Neural crest cell (in vitro differentiated cells): Measurements from ENCODE around the gene ASB5. TPM values are rescaled to one million over a fixed set of nuclear protein-coding genes. Genes with fewer than 3 reads are reported as not detected.

Experiments
- DNase-seq: peaks from one replicate; pipeline ENCODE4 v3.0.0; 2021; ENCODE audit warnings: low read depth, mixed read lengths, low spot score
- H3K27ac Mint-ChIP-seq: one replicate; pipeline ENCODE4 v1.8.0; 2021; ENCODE audit warnings: mild to moderate bottlenecking, mixed read lengths; ENCODE audit not compliant: unreplicated experiment
- H3K27me3 Mint-ChIP-seq: 2 replicates; pipeline ENCODE4 v1.8.0; 2021; ENCODE audit warnings: low read depth, mild to moderate bottlenecking, mixed read lengths
- H3K36me3 Mint-ChIP-seq: 2 replicates; pipeline ENCODE4 v1.8.0; 2021; ENCODE audit warnings: low read depth, mild to moderate bottlenecking, mixed read lengths
- H3K4me1 Mint-ChIP-seq: 2 replicates; pipeline ENCODE4 v1.8.0; 2021; ENCODE audit warnings: mixed read lengths
- H3K4me3 Mint-ChIP-seq: one replicate; pipeline ENCODE4 v1.8.0; 2021; ENCODE audit warnings: mild to moderate bottlenecking, mixed read lengths
- H3K9me3 Mint-ChIP-seq: 2 replicates; pipeline ENCODE4 v1.8.0; 2021; ENCODE audit warnings: mixed read lengths
- CTCF ChIP-seq: fragments of 200-600 bp; sonication (generic); conservative IDR thresholded peaks from 2 replicates; pipeline ENCODE4 v1.5.0; 2021; ENCODE audit warnings: antibody characterized with exemption, mild to moderate bottlenecking
- total RNA-seq: library from RNA; stranded (reverse); gene quantifications from 2 replicates; pipeline ENCODE4 v1.2.1, GENCODE V29; 2021

Gene ASB5
- total RNA-seq, 1 donor from 2014 or later = not detected

GRCh38 chr4:176193938-176194337, 75.1 kb downstream of the ASB5 start:
- H3K27me3 Mint-ChIP-seq = peaks cover 21% of the 10 kb centered on the region
- H3K9me3 Mint-ChIP-seq = peaks cover 4% of the 10 kb centered on the region
- no peaks in the 10 kb centered on the region for H3K36me3 Mint-ChIP-seq
- H3K4me3 Mint-ChIP-seq = peak overlapping the region; percentile 47
- no peak for DNase-seq
- H3K4me1 Mint-ChIP-seq = peaks cover 11% of the 10 kb centered on the region
- no peak for TF ChIP-seq CTCF
- H3K27ac Mint-ChIP-seq = no peak overlapping the region

GRCh38 chr4:176193126-176193525, 75.9 kb downstream of the ASB5 start:
- H3K27me3 Mint-ChIP-seq = peaks cover 21% of the 10 kb centered on the region
- H3K4me1 Mint-ChIP-seq = peaks cover 11% of the 10 kb centered on the region
- H3K36me3 Mint-ChIP-seq = no peaks in the 10 kb centered on the region
- no peak overlapping the region for H3K27ac Mint-ChIP-seq
- DNase-seq = no peak
- H3K4me3 Mint-ChIP-seq = no peak overlapping the region
- TF ChIP-seq CTCF = no peak
- peaks cover 4% of the 10 kb centered on the region for H3K9me3 Mint-ChIP-seq

- peaks cover 11% of the 10 kb centered on the region for H3K4me1 Mint-ChIP-seq
- no peak for TF ChIP-seq CTCF
- H3K27me3 Mint-ChIP-seq = peaks cover 15% of the 10 kb centered on the region
- H3K27ac Mint-ChIP-seq = no peak overlapping the region
- no peak overlapping the region for H3K4me3 Mint-ChIP-seq
- no peak for DNase-seq
- peaks cover 4% of the 10 kb centered on the region for H3K9me3 Mint-ChIP-seq
- H3K36me3 Mint-ChIP-seq = no peaks in the 10 kb centered on the region
Measured at GRCh38 chr4:176191974-176192373, 77.0 kb downstream of the ASB5 start.

GRCh38 chr4:176189891-176190795, 78.9 kb downstream of the ASB5 start:
- no peak overlapping the region for H3K4me3 Mint-ChIP-seq
- H3K4me1 Mint-ChIP-seq = peaks cover 3% of the 10 kb centered on the region
- no peaks in the 10 kb centered on the region for H3K36me3 Mint-ChIP-seq
- no peak for TF ChIP-seq CTCF
- no peak overlapping the region for H3K27ac Mint-ChIP-seq
- H3K9me3 Mint-ChIP-seq = no peaks in the 10 kb centered on the region
- peaks cover 11% of the 10 kb centered on the region for H3K27me3 Mint-ChIP-seq
- no peak for DNase-seq

GRCh38 chr4:176188654-176189053, 80.4 kb downstream of the ASB5 start:
- Mint-ChIP-seq H3K4me3 (no peak overlapping the region), H3K4me1 (no peaks in the 10 kb centered on the region), H3K36me3 (no peaks in the 10 kb centered on the region), H3K9me3 (no peaks in the 10 kb centered on the region), H3K27ac (no peak overlapping the region), H3K27me3 (peaks cover 7% of the 10 kb centered on the region)
- TF ChIP-seq CTCF = no peak
- no peak for DNase-seq
